ENCODE results near the gene TRDN. TPM values are rescaled to one million over a fixed set of nuclear protein-coding genes. Genes with fewer than 3 reads are reported as not detected.
A peak's percentile ranks its signal among the peaks of the same experiment; 100 is the strongest.

Gene TRDN
- total RNA-seq, 2 donors from 2014 or later = 0.14 TPM; not detected in 1

DNA sequence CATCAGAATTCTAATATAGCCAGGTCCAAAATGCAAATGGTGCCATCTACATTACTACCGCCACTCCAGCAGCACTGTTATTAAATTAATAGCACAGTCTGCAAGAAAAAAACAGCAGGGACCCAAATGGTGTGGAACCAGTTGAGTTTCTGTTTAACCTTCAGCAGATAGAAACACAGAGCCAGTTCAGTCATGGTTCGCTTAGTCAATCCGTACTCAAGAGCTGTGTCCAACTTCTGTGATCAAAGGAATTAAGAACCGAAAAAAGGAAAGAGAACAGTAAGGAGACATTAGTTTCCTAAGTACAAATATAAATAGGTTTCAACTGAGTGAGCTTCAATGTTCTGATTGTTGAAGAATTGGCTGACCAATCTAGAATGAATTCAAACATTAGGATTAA, 107.7 kb downstream of the TRDN start:
- Histone ChIP-seq H3K36me3 (no peaks in the 10 kb centered on the region), H3K4me1 (ENCODE audit: control insufficient read depth in 1 of 2, low read depth in 2 of 2) (no peaks in the 10 kb centered on the region), H3K9me3 (no peaks in the 10 kb centered on the region), H3K27me3 (replicated peaks; ENCODE audit: insufficient read depth) (no peaks in the 10 kb centered on the region), H3K4me3 (no peak overlapping the region), H3K27ac (no peak overlapping the region)
- TF ChIP-seq, protein P1, sequence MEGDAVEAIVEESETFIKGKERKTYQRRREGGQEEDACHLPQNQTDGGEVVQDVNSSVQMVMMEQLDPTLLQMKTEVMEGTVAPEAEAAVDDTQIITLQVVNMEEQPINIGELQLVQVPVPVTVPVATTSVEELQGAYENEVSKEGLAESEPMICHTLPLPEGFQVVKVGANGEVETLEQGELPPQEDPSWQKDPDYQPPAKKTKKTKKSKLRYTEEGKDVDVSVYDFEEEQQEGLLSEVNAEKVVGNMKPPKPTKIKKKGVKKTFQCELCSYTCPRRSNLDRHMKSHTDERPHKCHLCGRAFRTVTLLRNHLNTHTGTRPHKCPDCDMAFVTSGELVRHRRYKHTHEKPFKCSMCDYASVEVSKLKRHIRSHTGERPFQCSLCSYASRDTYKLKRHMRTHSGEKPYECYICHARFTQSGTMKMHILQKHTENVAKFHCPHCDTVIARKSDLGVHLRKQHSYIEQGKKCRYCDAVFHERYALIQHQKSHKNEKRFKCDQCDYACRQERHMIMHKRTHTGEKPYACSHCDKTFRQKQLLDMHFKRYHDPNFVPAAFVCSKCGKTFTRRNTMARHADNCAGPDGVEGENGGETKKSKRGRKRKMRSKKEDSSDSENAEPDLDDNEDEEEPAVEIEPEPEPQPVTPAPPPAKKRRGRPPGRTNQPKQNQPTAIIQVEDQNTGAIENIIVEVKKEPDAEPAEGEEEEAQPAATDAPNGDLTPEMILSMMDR (IDR thresholded peaks at IDR 0.05) = no peak
- DNase-seq (ENCODE audit: low spot score) (no peak), ATAC-seq (ENCODE audit: insufficient number of reproducible peaks, low FRiP score, low read depth) (peak; percentile 28)

DNA sequence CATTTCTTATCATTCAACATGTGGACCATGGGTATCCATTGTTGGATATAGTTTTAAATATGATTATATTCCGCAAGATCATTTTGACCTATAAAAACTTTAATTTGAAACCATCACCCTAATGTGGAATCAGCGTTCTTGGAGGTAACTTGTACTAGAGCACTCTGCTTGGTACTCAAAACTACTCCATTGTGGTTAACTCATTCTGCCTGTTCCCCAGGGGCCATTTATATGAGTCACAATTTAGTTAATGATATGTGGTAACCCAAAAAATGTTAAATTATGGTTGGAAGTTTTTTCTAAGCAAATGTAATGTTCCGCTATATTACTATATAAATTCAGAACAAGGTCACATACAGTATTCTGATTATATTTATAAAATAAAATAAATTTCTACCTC, 109.3 kb downstream of the TRDN start:
- Histone ChIP-seq H3K36me3 (no peaks in the 10 kb centered on the region), H3K4me1 (ENCODE audit: control insufficient read depth in 1 of 2, low read depth in 2 of 2) (no peaks in the 10 kb centered on the region), H3K27me3 (replicated peaks; ENCODE audit: insufficient read depth) (no peaks in the 10 kb centered on the region), H3K27ac (no peak overlapping the region), H3K4me3 (no peak overlapping the region), H3K9me3 (no peaks in the 10 kb centered on the region)
- TF ChIP-seq, protein P1 (IDR thresholded peaks at IDR 0.05) = no peak
- DNase-seq (ENCODE audit: low spot score) (no peak), ATAC-seq (ENCODE audit: insufficient number of reproducible peaks, low FRiP score, low read depth) (no peak)

DNA sequence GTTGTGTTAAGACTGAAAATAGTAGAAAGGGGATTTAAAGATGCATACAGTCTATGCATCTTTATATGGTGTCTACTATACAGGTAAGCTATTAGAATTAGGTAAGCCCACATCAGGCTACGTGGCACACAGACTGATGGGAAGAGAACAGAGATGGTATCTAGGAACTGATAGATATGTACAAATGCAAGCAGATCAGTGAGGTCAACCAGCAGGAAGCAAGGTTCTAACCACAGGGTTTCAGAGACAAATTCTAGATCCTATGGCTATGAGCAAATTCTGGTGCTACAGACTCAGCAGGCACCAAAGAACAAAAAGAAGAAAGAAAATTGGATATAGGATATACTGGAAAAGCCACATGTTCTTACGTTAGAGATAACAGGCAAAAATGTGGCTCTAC, 110.6 kb downstream of the TRDN start:
- DNase-seq (ENCODE audit: low spot score) = no peak
- H3K27me3 ChIP-seq (replicated peaks; ENCODE audit: insufficient read depth) = no peaks in the 10 kb centered on the region
- ATAC-seq (ENCODE audit: insufficient number of reproducible peaks, low FRiP score, low read depth) = no peak
- no peaks in the 10 kb centered on the region for H3K36me3 ChIP-seq
- H3K4me3 ChIP-seq = no peak overlapping the region
- no peaks in the 10 kb centered on the region for H3K9me3 ChIP-seq
- TF ChIP-seq, protein P1 (IDR thresholded peaks at IDR 0.05) = no peak
- H3K27ac ChIP-seq = no peak overlapping the region
- H3K4me1 ChIP-seq (ENCODE audit: control insufficient read depth in 1 of 2, low read depth in 2 of 2) = peaks cover 0 to 1% of the 10 kb centered on the region in 2 donors

DNA sequence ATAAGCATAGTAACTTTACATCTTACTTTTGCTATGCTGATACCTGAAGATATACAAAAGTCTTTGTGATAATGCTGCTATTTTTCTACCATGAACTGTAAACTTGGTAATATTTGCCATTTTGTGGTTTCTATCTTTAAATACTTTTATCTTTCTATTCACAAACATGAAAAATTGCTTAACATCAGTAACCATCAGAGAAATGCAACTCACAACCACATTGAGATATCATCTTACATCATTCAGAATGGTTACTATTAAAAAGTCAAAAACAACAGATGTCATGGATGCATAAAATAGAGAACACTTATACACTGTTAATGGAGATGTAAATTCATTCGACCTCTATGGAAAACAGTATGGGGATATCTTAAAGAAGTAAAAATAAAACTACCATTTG, 112.0 kb downstream of the TRDN start:
- H3K27ac ChIP-seq = no peak overlapping the region
- no peaks in the 10 kb centered on the region for H3K9me3 ChIP-seq
- H3K4me3 ChIP-seq = no peak overlapping the region
- TF ChIP-seq, protein P1 (IDR thresholded peaks at IDR 0.05) = no peak
- no peaks in the 10 kb centered on the region for H3K36me3 ChIP-seq
- no peak for DNase-seq (ENCODE audit: low spot score)
- H3K27me3 ChIP-seq (replicated peaks; ENCODE audit: insufficient read depth) = no peaks in the 10 kb centered on the region
- ATAC-seq (ENCODE audit: insufficient number of reproducible peaks, low FRiP score, low read depth) = no peak
- peaks cover 0 to 13% of the 10 kb centered on the region in 2 donors for H3K4me1 ChIP-seq (ENCODE audit: control insufficient read depth in 1 of 2, low read depth in 2 of 2)

DNA sequence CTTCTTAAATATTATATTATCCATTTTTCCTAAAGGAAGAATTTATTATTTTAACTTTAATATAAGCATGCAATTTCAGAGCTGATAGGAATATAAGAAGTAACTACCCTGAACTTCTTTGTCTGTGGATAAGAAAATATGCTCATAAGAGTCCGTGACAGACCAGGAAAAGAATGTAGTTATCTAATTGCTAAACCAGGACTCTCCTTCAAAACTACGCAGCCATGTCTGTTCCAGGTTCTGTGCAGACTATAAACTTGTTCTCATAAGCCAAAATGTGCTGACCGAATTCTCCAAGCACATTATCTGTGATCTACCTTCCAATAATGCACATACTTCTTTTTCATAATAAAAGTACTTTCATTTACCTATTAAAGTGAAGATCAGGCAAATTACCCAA, 116.5 kb downstream of the TRDN start:
- no peaks in the 10 kb centered on the region for H3K27me3 ChIP-seq (replicated peaks; ENCODE audit: insufficient read depth)
- H3K4me1 ChIP-seq (ENCODE audit: control insufficient read depth in 1 of 2, low read depth in 2 of 2) = peaks cover 6 to 33% of the 10 kb centered on the region in 2 donors
- no peaks in the 10 kb centered on the region for H3K9me3 ChIP-seq
- DNase-seq (ENCODE audit: low spot score) = no peak
- peak overlapping the region in 1 of 2 donors; percentile 48 for H3K27ac ChIP-seq
- TF ChIP-seq, protein P1 (IDR thresholded peaks at IDR 0.05) = no peak
- H3K36me3 ChIP-seq = no peaks in the 10 kb centered on the region
- ATAC-seq (ENCODE audit: insufficient number of reproducible peaks, low FRiP score, low read depth) = no peak
- no peak overlapping the region for H3K4me3 ChIP-seq
